GM10248 (cell line): ENCODE measurements around the gene TSPAN14.

ENCODE experiments used
- CTCF ChIA-PET: fragments of 300-600 bp; sonication (Branson Sonifier 250); formaldehyde crosslinking; extraction: SDS; loops from one replicate; lab custom pipeline; 2021; ENCODE audit warnings: antibody characterized with exemption; lab: Yijun Ruan, JAX
- POLR2A ChIA-PET: fragments of 350-650 bp; sonication (Branson Sonifier 250); formaldehyde crosslinking; extraction: SDS; loops from one replicate; lab custom pipeline; 2020; ENCODE audit warnings: antibody characterized with exemption; lab: Yijun Ruan, JAX
- DNase-seq: peaks from one replicate; pipeline ENCODE4 v3.0.0; 2012; ENCODE audit errors: extremely low spot score
- CTCF ChIP-seq: IDR thresholded peaks from 2 replicates; pipeline ENCODE4 v1.5.1; 2012; ENCODE audit warnings: mild to moderate bottlenecking, low read depth; ENCODE audit errors: extremely low read depth, missing control alignments, control extremely low read depth

The TSPAN14 gene

GRCh38 chr10:80461208-80462183, 7.4 kb downstream of the TSPAN14 start:
- POLR2A ChIA-PET, result interaction anchor here (0.6 kb wide), 1 partner anchor 64 kb away, joined by 3 read pairs; no protein-coding TSS in a partner anchor
- DNase-seq, result no peak
- no peak for TF ChIP-seq CTCF
- CTCF ChIA-PET, result interaction anchor here (1.7 to 50.4 kb wide), 6 partner anchors 9 to 47 kb away, joined by 4 to 1060 read pairs (median 24); no protein-coding TSS in a partner anchor

- TF ChIP-seq CTCF, result no peak
- no peak for DNase-seq
Measured at GRCh38 chr10:80462299-80462980, 8.3 kb downstream of the TSPAN14 start.

GRCh38 chr10:80462981-80463741, 9.1 kb downstream of the TSPAN14 start:
- CTCF ChIA-PET, result interaction anchor here (1.0 to 50.4 kb wide), 7 partner anchors 7 to 135 kb away, joined by 3 to 1060 read pairs (median 13); no protein-coding TSS in a partner anchor
- TF ChIP-seq CTCF, result no peak
- no peak for DNase-seq
- POLR2A ChIA-PET, result interaction anchor here (0.6 to 1.4 kb wide), 2 partner anchors 42 to 159 kb away, joined by 3 to 4 read pairs; no protein-coding TSS in a partner anchor

More at GRCh38 chr10:80462299-80462980, 8.3 kb downstream of the TSPAN14 start:
- CTCF ChIA-PET, result interaction anchor here (1.0 to 50.4 kb wide), 6 partner anchors 8 to 135 kb away, joined by 3 to 1060 read pairs (median 24); no protein-coding TSS in a partner anchor
- POLR2A ChIA-PET, result interaction anchor here (0.6 kb wide), 1 partner anchor 63 kb away, joined by 3 read pairs; no protein-coding TSS in a partner anchor

- DNase-seq, result no peak
- ChIA-PET CTCF (interaction anchor here (0.7 to 50.4 kb wide), 5 partner anchors 8 to 73 kb away, joined by 3 to 1060 read pairs (median 13); no protein-coding TSS in a partner anchor), POLR2A (interaction anchor here (0.6 to 1.4 kb wide), 2 partner anchors 42 to 160 kb away, joined by 3 to 4 read pairs; no protein-coding TSS in a partner anchor)
- TF ChIP-seq CTCF, result no peak
Measured at GRCh38 chr10:80463868-80464267, 9.8 kb downstream of the TSPAN14 start.

- DNase-seq, result no peak
- POLR2A ChIA-PET, result interaction anchor here (0.6 kb wide), 1 partner anchor 9 kb away, joined by 3 read pairs; no protein-coding TSS in a partner anchor
- no peak for TF ChIP-seq CTCF
- CTCF ChIA-PET, result interaction anchor here (0.7 to 50.4 kb wide), 5 partner anchors 7 to 72 kb away, joined by 3 to 1060 read pairs (median 13); no protein-coding TSS in a partner anchor
Measured at GRCh38 chr10:80464557-80465450, 10.7 kb downstream of the TSPAN14 start.
